HG03457 (cell line): ENCODE data around the gene TSPAN31.
"Not testable (repeated sequence)": the region's sequence is repeated elsewhere in the genome, so short reads cannot be mapped to it uniquely, and the experiment has no call there.

Experiments
- ATAC-seq: cut with Tn5 transposase; IDR thresholded peaks from one replicate; pipeline ENCODE4 v1.9.1; 2021; ENCODE audit warnings: moderate number of reproducible peaks; ENCODE audit not compliant: unreplicated experiment

Gene TSPAN31

DNA sequence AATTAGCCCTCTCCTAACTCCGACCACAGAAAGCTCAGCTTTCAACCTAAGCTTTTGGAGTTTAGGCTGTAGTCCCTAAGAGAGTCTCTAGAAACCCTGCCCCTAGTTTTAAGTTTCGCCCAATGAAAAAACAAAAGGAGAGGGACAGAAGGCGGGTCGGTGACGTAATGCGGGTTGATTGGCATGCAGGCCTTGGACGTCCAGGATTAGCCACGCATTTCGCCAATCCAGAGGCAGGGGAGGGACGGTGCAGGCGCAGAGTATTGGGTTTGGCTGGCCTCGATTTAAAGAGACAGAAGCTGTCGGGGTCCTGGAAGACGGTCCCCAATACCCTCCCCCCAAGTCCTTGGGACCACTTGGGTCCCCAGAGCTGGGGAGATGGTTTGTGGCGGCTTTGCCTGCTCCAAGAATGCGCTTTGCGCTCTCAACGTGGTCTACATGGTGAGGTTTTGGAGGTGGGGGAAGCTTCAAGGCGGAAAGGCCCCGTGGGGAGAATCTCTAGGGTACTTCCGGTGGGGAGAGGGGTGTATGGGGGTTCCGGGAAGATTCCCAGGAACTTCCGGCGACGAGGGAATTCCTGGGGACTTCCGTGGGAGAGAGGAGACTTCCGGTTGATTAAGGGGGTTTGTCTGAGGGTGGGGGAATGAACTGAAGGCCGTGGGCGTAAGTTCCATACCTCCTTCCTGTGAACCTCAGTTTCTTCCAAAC, at the start of gene TSPAN31:
Gene TSPAN31, plus strand, starts transcription at position 263 of the 708 bp plus-strand sequence. Its CDS starts 116 bp downstream, at position 379.
- peak; percentile 66 for ATAC-seq

DNA sequence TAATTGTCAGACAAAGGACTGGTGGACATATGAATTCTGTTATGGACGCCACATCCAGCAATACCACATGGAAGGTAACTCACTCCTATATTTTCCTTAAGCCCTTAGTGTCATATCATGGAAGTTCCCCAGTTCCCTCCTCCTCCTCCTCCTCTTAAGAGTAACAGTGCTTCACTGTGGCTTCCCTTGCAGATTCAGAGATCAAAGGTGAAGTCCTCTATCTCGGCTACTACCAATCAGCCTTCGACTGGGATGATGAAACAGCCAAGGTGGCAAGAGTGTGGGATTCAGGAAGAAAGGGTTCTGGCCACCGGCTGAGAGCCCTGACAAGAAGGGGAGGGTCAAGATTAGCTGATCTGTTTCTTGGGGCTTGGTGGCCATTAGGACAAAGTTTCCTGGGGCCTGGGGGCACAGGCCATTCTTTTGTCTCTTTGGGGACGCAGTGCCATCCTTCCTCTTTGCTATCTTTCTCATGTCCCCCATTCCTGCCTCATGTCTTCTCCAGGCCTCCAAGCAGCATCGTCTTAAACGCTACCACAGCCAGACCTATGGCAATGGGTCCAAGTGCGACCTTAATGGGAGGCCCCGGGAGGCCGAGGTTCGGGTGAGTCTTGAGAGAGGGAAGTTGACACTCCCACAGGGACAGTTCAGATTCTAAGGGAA, 48.9 kb upstream of the TSPAN31 start:
- no peak for ATAC-seq

- ATAC-seq = no peak
Measured at GRCh38 chr12:57697076-57697475, 47.8 kb upstream of the TSPAN31 start.

- no peak for ATAC-seq
Measured at GRCh38 chr12:57698414-57698813, 46.4 kb upstream of the TSPAN31 start.

DNA sequence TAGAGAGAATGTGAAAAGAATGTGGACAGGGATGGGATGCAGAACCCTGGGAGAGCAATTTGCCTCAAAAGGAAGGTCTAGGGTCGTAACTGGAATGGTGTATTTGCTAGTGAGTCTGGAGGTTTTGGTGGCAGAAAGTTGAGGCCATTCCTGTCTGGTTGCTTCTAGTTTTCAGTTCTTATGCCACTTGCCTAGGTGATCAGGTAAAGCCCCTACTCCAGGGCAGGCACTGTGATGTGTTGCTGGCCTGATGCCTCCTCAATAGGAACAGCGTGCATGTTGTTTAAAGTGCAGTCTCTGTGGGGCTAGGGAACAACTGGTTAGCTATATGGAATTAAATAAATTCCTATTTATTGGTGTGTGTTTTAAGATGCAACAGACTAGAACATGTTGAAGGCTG, 44.5 kb upstream of the TSPAN31 start:
- no peak for ATAC-seq

DNA sequence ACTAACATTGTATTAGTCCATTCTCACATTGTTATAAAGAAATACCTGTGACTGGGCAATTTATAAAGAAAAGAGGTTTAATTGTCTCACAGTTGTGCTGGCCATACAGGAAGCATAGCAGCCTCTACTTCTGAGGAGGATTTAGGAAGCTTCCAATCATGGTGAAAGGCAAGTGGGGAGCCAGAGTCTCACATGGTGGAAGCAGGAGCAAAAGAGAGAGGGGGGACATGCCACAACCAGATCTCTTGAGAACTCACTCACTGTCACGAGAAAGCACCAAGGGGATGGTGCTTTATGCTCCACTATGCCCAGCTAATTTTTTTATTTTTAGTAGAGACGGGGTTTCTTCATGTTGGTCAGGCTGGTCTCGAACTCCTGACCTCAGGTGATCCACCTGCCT, 37.6 kb upstream of the TSPAN31 start:
- ATAC-seq = no peak

DNA sequence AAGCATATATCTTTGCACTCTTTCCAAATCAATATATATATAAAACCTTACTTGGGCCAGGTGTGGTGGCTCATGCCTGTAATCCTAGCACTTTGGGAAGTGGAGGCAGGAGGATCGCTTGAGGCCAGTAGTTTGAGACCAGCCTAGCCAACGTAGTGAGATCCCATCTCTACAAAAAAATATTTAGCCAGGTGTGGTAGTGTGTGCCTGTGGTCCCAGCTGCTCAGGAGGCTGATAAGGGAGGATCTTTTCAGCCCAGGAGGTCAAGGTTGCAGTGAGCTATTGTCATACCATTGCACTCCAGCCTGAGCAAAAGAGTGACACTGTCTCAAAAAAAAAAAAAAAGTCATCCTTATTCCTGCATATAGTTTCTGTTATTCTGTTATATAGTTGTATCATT, 36.5 kb upstream of the TSPAN31 start:
- ATAC-seq = no peak

- ATAC-seq = no peak
Measured at GRCh38 chr12:57712701-57713100, 32.1 kb upstream of the TSPAN31 start.

DNA sequence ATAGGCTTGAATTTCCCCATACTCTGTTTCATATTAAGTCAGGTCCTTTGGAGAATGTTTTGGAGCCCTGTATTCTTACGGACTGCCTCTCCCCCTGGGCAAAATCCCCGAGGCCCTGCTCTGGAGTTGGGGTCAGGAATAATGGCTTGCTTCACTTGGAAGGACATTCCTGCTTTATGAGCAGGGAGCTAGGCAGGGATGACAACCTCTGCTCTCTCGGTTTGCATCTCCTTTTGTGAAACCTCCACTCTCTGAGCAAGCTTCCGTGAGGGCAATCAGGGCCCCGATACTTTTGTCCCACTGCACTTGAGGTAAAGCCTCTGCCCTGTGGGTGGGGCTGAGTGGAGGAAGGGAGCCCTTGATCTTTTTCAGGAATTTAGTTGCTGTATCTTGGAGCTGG, 31.6 kb upstream of the TSPAN31 start:
- no peak for ATAC-seq

- ATAC-seq = not testable (repeated sequence)
Measured at GRCh38 chr12:57715036-57715748, 29.6 kb upstream of the TSPAN31 start.

GRCh38 chr12:57715786-57716185, 29.1 kb upstream of the TSPAN31 start:
- ATAC-seq = no peak

GRCh38 chr12:57716305-57716704, 28.5 kb upstream of the TSPAN31 start:
- ATAC-seq = no peak

- ATAC-seq = no peak
Measured at GRCh38 chr12:57717131-57717530, 27.7 kb upstream of the TSPAN31 start.

- no peak for ATAC-seq
Measured at GRCh38 chr12:57717846-57718640, 26.8 kb upstream of the TSPAN31 start.

- ATAC-seq = no peak
Measured at GRCh38 chr12:57718641-57719528, 26.0 kb upstream of the TSPAN31 start.

DNA sequence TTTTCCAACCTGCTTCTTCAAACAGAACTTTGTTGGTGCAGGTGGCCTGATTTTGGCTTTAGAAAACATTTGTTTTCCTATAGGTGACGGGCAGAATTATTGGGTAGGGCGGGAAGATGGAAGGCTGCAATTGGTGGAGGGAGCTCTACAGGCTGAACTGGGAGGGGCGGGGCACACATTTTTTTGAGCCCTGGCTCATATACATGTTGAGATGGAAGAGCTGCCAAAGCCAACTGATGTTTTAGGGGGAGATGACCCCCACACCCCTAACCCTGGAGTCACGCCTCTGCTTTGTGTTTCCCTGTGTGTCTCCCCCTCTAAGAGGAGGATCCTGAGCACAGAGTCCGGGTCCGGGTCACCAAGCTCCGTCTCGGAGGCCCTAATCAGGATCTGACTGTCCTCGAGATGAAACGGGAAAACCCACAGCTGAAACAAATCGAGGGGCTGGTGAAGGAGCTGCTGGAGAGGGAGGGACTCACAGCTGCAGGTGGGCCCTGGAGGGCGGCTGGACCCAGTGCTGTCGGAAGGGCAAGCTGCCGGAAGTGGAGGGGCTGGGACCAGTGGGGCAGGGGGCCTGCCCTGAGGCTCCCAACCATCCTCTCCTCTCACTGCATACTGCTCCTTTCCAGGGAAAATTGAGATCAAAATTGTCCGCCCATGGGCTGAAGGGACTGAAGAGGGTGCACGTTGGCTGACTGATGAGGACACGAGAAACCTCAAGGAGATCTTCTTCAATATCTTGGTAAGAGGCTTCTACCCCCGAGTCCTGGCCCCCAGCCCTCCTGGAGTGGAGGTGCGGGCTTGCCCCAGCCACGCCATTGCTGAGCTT, 24.8 kb upstream of the TSPAN31 start:
- ATAC-seq = no peak

GRCh38 chr12:57720606-57721595, 23.9 kb upstream of the TSPAN31 start:
- ATAC-seq = no peak
